A549 (cell line): ENCODE data around the gene PRSS57. TPM values are rescaled to one million over a fixed set of nuclear protein-coding genes. Genes with fewer than 3 reads are reported as not detected.

Source experiments
- ATAC-seq, 2 experiments: fragments of 200-7000 bp in 1 of 2; fragments of >200 bp in 1 of 2; cut with Nextera tagmentation in 1 of 2; cut with Tn5 transposase in 1 of 2; 3 replicates each; pipeline versions ENCODE4 v1.8.0 to v1.9.1; 2018 to 2020; ENCODE audit warnings: mild to moderate bottlenecking in 1 of 2, moderate library complexity in 1 of 2
- CTCF ChIA-PET: fragments of 300-600 bp; sonication (Branson Sonifier 250); formaldehyde crosslinking; extraction: SDS; loops from one replicate; lab custom pipeline; 2021; ENCODE audit warnings: antibody characterized with exemption, inconsistent platforms; lab: Yijun Ruan, JAX
- POLR2A ChIA-PET: fragments of 350-600 bp; formaldehyde crosslinking; extraction: SDS; loops from one replicate; lab custom pipeline; 2021; ENCODE audit warnings: antibody characterized with exemption, inconsistent platforms; lab: Yijun Ruan, JAX
- DNase-seq, 2 experiments: peaks; one replicate each; pipeline versions ENCODE4 v3.0.0 to v3.0.0-alpha.2; 2011 to 2016; ENCODE audit warnings: low read depth in 1 of 2, low spot score in 1 of 2
- FAIRE-seq: peaks from 2 replicates; lab custom pipeline; 2011; peaks lifted over from hg19 to GRCh38; lab: Jason Lieb, UNC
- H3K27ac ChIP-seq, 2 experiments: fragments of >200 bp; sonication (Bioruptor Twin); formaldehyde crosslinking; 3 replicates each; pipeline ENCODE4 v1.5.1; 2016 to 2017
- H3K4me1 ChIP-seq: fragments of >200 bp; sonication (Bioruptor Twin); formaldehyde crosslinking; 3 replicates; pipeline ENCODE4 v1.6.1; 2016
- H3K4me2 ChIP-seq: fragments of >200 bp; sonication (Bioruptor Twin); formaldehyde crosslinking; 3 replicates; pipeline ENCODE4 v1.6.1; 2016
- H3K4me3 ChIP-seq: fragments of >200 bp; sonication (Bioruptor Twin); formaldehyde crosslinking; 3 replicates; pipeline ENCODE4 v1.5.1; 2016
- H3K9me3 ChIP-seq: fragments of >200 bp; sonication (Bioruptor Twin); formaldehyde crosslinking; 3 replicates; pipeline ENCODE4 v1.6.1; 2016
- CBX2 ChIP-seq: fragments of 200-600 bp; sonication (generic); IDR thresholded peaks from 2 replicates; pipeline ENCODE4 v1.6.1; 2016; ENCODE audit warnings: low read depth, mild to moderate bottlenecking, borderline replicate concordance
- CBX8 ChIP-seq: fragments of 200-600 bp; sonication (generic); IDR thresholded peaks from 2 replicates; pipeline ENCODE4 v1.6.1; 2016
- CEBPB ChIP-seq, 2 experiments: fragments of >200 bp in 1 of 2; sonication (Bioruptor Twin) in 1 of 2; formaldehyde crosslinking in 1 of 2; IDR thresholded peaks; 2 replicates each; pipeline ENCODE4 v1.6.1; 2012 to 2016
- EP300 ChIP-seq, 2 experiments: fragments of >200 bp; sonication (Bioruptor Twin); formaldehyde crosslinking; IDR thresholded peaks; 2 replicates in 1 of 2; 3 replicates in 1 of 2; pipeline ENCODE4 v1.6.1; 2016 to 2017
- GATA3 ChIP-seq: IDR thresholded peaks from 2 replicates; pipeline ENCODE4 v1.6.1; 2012; ENCODE audit warnings: borderline replicate concordance
- KDM5A ChIP-seq: fragments of 200-600 bp; sonication (generic); IDR thresholded peaks from 2 replicates; pipeline ENCODE4 v1.6.1; 2016; ENCODE audit warnings: antibody characterized with exemption, mild to moderate bottlenecking
- MAFK ChIP-seq: fragments of 450-650 bp; IDR thresholded peaks from 2 replicates; pipeline ENCODE4 v1.6.1; 2014; ENCODE audit not compliant: partially characterized antibody
- MYC ChIP-seq: IDR thresholded peaks from 2 replicates; pipeline ENCODE4 v1.6.1; 2012; ENCODE audit warnings: mild to moderate bottlenecking, inconsistent platforms, low read length, improper control_type of control experiment, borderline replicate concordance
- NFE2L2 ChIP-seq: fragments of 150-350 bp; conservative IDR thresholded peaks from 2 replicates; pipeline ENCODE4 v1.6.1; 2014; ENCODE audit warnings: low read length
- NPAS2 ChIP-seq: fragments of 250-450 bp; sonication (Bioruptor Pico); IDR thresholded peaks from 2 replicates; pipeline ENCODE4 v1.8.0; 2022; ENCODE audit warnings: mild to moderate bottlenecking, moderate library complexity, borderline replicate concordance
- RCOR1 ChIP-seq: fragments of 150-350 bp; IDR thresholded peaks from 2 replicates; pipeline ENCODE4 v1.6.1; 2014; ENCODE audit warnings: antibody characterized with exemption, low read length, low read depth
- TFCP2L1 ChIP-seq: fragments of 250-450 bp; sonication (Bioruptor Pico); IDR thresholded peaks from 2 replicates; pipeline ENCODE4 v1.5.0; 2021; ENCODE audit warnings: mild to moderate bottlenecking
- ZFP36 ChIP-seq: fragments of 450-650 bp; IDR thresholded peaks from 2 replicates; pipeline ENCODE4 v1.6.1; 2014; ENCODE audit warnings: borderline replicate concordance; ENCODE audit not compliant: partially characterized antibody
- WGBS: methylation state at CpG from one replicate; pipeline ENCODE4 v1.1.6; 2017; ENCODE audit errors: missing lambda C conversion rate; 5-methylcytosine and 5-hydroxymethylcytosine counted together
- polyA plus RNA-seq, 4 experiments: library from polyadenylated mRNA; depleted of rRNA in 3 of 4; stranded (reverse); fragments of >200 nt; fragmentation: RNase III in 1 of 4; extraction: RNeasy Plus Mini Kit Qiagen cat#74134 plus additional on column Dnase treatment in 1 of 4; gene quantifications; 2 replicates in 3 of 4; 3 replicates in 1 of 4; pipeline ENCODE4 v1.2.3, GENCODE V29; 2011 to 2017
- TF ChIP-seq, protein P1 (sequence below): fragments of 200-600 bp; sonication (generic); IDR thresholded peaks from 2 replicates; pipeline ENCODE4 v1.6.1; 2016; ENCODE audit warnings: antibody characterized with exemption, mild to moderate bottlenecking, moderate library complexity
- TF ChIP-seq, protein P2 (sequence below): IDR thresholded peaks from 2 replicates; pipeline ENCODE4 v1.6.1; 2012
- TF ChIP-seq, protein P3 (sequence below): fragments of >200 bp; sonication (Bioruptor Twin); formaldehyde crosslinking; IDR thresholded peaks from 3 replicates; pipeline ENCODE4 v1.5.1; 2016
- TF ChIP-seq, protein P4 (sequence below): fragments of 250-450 bp; sonication (Bioruptor Pico); IDR thresholded peaks from 2 replicates; pipeline ENCODE4 v1.5.0; 2020; ENCODE audit warnings: low read depth, mild to moderate bottlenecking, moderate library complexity

Gene PRSS57
- polyA plus RNA-seq, 2 of the 4 experiments (the other 2 are of a cell fraction) = 0.10 TPM; not detected in 1

DNA sequence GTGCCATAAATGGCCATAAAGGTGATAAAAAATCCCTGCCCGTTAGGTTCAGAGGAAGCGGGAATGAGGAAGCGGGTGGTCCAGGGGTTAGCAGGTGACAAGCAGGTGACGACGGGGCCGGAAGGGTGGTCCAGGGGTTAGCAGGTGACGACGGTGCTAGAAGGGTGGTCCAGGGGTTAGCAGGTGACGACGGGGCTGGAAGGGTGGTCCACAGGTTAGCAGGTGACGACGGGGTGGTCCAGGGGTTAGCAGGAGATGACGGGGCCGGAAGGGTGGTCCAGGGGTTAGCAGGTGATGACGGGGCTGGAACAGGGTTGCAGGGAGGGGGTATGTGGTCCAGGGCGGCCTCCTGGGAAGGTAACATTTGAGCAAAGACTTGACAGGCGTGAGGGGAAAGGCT lies 6.3 kb downstream of the PRSS57 start (continued):
- TF ChIP-seq, protein P1, sequence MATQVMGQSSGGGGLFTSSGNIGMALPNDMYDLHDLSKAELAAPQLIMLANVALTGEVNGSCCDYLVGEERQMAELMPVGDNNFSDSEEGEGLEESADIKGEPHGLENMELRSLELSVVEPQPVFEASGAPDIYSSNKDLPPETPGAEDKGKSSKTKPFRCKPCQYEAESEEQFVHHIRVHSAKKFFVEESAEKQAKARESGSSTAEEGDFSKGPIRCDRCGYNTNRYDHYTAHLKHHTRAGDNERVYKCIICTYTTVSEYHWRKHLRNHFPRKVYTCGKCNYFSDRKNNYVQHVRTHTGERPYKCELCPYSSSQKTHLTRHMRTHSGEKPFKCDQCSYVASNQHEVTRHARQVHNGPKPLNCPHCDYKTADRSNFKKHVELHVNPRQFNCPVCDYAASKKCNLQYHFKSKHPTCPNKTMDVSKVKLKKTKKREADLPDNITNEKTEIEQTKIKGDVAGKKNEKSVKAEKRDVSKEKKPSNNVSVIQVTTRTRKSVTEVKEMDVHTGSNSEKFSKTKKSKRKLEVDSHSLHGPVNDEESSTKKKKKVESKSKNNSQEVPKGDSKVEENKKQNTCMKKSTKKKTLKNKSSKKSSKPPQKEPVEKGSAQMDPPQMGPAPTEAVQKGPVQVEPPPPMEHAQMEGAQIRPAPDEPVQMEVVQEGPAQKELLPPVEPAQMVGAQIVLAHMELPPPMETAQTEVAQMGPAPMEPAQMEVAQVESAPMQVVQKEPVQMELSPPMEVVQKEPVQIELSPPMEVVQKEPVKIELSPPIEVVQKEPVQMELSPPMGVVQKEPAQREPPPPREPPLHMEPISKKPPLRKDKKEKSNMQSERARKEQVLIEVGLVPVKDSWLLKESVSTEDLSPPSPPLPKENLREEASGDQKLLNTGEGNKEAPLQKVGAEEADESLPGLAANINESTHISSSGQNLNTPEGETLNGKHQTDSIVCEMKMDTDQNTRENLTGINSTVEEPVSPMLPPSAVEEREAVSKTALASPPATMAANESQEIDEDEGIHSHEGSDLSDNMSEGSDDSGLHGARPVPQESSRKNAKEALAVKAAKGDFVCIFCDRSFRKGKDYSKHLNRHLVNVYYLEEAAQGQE = no peak
- TF ChIP-seq CBX8 = no peak

DNA sequence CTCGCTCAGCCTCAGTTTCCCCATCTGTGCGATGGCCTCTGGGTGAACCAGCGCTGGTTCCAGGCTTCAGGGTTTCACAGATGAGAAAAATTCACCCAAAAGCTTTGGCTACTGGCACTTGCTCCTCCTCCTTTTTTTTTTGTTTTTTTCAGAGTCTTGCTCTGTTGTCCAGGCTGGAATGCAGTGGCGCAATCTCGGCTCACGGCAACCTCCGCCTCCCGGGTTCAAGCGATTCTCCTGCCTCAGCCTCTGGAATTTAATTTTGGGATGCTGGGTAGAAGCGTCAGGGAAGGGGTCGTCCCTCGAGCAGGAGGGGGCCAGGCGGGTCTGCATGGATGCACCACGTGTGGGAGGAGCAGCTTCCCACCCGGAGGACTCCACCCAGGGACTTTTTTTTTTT lies 7.0 kb downstream of the PRSS57 start:
- ChIA-PET CTCF (interaction anchor here (0.7 to 3.0 kb wide), 3 partner anchors 46 to 104 kb away, joined by 3 to 17 read pairs (median 4); no protein-coding TSS in a partner anchor), POLR2A (interaction anchor here (0.6 kb wide), 2 partner anchors 40 to 64 kb away, joined by 3 read pairs; no protein-coding TSS in a partner anchor)
- Histone ChIP-seq H3K27ac (peak overlapping the region; percentile 27 to 72; a peak in 3 of 6 replicates), H3K9me3 (no peaks in the 10 kb centered on the region), H3K4me1 (peaks cover 10% of the 10 kb centered on the region; the same call in 2 of the 3 replicates), H3K4me3 (no peak overlapping the region), H3K4me2 (peak overlapping the region; percentile 59)
- ATAC-seq (peak in 1 of 2 experiments; percentile 13; a peak in 1 of 6 replicates), DNase-seq (no peak), FAIRE-seq (no peak)
- TF ChIP-seq, protein P2, sequence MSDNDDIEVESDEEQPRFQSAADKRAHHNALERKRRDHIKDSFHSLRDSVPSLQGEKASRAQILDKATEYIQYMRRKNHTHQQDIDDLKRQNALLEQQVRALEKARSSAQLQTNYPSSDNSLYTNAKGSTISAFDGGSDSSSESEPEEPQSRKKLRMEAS = 0 out of 2 replicates have a peak, but pooled peaks have one; percentile 19
- TF ChIP-seq RCOR1 = no peak
- TF ChIP-seq CEBPB (IDR thresholded peaks at IDR 0.05) = peak; percentile 51 to 81; a peak in 3 of 4 replicates
- 9% methylated on average over 12 of the region's 15 CpGs for WGBS

DNA sequence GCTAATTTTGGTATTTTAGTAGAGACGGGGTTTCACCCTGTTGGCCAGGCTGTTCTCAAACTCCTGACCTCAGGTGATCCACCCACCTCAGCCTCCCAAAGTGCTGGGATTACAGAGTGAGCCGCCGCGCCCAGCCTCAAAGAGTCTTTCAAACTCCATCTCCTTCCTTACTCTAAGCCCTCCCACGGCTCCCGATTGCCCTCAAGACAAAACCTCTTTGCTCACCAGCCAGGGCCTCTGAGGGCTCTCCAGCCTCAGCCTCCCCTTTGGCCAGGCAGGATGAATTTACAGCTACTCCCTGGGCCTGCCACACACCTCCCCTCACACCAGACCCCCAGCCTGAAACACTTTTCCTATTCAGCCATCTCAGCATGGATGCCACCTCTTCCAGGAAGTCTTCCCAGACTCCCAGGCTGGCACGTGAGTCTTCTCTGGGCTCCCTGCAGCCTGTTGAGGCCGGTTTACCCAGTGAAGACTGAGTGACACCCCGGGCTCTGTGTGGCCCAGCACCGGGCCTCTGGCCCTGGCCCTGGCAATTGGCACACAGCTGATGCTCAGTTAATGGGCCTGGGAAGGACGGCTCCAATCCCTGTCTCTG lies 7.6 kb downstream of the PRSS57 start:
- 92% methylated on average over 7 of the region's 11 CpGs for WGBS
- POLR2A ChIA-PET = interaction anchor here (0.6 kb wide), 1 partner anchor 40 kb away, joined by 3 read pairs; no protein-coding TSS in a partner anchor
- peaks cover 10% of the 10 kb centered on the region; the same call in 2 of the 3 replicates for H3K4me1 ChIP-seq

DNA sequence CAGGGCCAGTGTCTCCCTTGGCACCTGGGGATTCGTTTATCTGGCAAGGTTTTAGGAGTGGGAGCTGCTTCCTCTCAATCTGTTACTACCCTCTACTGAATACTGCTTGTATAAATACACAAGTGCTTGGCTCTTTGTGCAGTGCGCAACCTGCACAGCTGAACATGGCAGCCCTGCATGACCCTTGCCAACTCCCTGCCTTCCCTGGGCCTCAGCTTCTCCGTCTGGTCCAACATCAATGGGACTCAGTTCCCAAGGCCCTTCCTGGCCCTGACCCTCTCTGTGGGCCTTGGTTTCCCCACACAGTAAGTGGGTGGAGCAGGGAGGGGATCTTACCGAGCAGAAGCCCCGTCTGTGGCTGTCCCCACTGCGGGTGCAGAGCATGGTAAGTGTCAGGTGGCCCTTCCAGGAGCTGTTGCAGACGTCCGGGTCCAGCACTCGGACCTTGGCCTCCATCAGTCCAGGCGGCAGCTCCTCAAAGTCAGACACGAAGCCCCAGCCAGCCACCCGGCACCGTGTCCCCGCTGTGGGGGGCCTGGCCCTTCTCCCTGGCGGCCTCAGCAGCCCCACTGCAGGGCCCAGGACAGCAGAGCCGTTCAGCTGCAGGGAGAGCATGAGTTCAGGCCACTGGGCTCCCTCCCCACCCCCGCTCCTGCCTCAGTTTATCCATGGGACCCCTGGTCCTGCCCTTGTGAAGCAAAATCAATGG lies 8.5 kb downstream of the PRSS57 start:
- DNase-seq = no peak
- Histone ChIP-seq H3K4me2 (no peak overlapping the region), H3K4me3 (no peak overlapping the region), H3K4me1 (peaks cover 10% of the 10 kb centered on the region; the same call in 2 of the 3 replicates), H3K27ac (peak overlapping the region in 1 of 2 experiments; percentile 10; a peak in 1 of 6 replicates), H3K9me3 (no peaks in the 10 kb centered on the region)
- POLR2A ChIA-PET = interaction anchor here (1.3 kb wide), 1 partner anchor 17 kb away, joined by 5 read pairs; no protein-coding TSS in a partner anchor
- 64% methylated on average over 4 of the region's 17 CpGs for WGBS
- ATAC-seq = peak; percentile 4 to 27; a peak in 3 of 6 replicates
- no peak for FAIRE-seq
- CTCF ChIA-PET = interaction anchor here (1.0 to 3.0 kb wide), 5 partner anchors 12 to 103 kb away, joined by 3 to 17 read pairs (median 3); no protein-coding TSS in a partner anchor
- TF ChIP-seq MYC (no peak), EP300 (IDR thresholded peaks at IDR 0.05) (no peak), NPAS2 (CRISPR knock-in tag) (no peak), KDM5A (no peak), CBX2 (no peak), NFE2L2 (no peak)
- TF ChIP-seq, protein P3, sequence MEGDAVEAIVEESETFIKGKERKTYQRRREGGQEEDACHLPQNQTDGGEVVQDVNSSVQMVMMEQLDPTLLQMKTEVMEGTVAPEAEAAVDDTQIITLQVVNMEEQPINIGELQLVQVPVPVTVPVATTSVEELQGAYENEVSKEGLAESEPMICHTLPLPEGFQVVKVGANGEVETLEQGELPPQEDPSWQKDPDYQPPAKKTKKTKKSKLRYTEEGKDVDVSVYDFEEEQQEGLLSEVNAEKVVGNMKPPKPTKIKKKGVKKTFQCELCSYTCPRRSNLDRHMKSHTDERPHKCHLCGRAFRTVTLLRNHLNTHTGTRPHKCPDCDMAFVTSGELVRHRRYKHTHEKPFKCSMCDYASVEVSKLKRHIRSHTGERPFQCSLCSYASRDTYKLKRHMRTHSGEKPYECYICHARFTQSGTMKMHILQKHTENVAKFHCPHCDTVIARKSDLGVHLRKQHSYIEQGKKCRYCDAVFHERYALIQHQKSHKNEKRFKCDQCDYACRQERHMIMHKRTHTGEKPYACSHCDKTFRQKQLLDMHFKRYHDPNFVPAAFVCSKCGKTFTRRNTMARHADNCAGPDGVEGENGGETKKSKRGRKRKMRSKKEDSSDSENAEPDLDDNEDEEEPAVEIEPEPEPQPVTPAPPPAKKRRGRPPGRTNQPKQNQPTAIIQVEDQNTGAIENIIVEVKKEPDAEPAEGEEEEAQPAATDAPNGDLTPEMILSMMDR = no peak
- TF ChIP-seq, protein P1 = no peak

More for the DNA sequence above, 7.6 kb downstream of the PRSS57 start:
- no peaks in the 10 kb centered on the region for H3K9me3 ChIP-seq
- TF ChIP-seq GATA3 (no peak), ZFP36 (peak; percentile 94), MAFK (no peak), TFCP2L1 (no peak)
- TF ChIP-seq, protein P4, sequence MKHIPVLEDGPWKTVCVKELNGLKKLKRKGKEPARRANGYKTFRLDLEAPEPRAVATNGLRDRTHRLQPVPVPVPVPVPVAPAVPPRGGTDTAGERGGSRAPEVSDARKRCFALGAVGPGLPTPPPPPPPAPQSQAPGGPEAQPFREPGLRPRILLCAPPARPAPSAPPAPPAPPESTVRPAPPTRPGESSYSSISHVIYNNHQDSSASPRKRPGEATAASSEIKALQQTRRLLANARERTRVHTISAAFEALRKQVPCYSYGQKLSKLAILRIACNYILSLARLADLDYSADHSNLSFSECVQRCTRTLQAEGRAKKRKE (CRISPR knock-in tag) = no peak
- CTCF ChIA-PET = interaction anchor here (0.7 to 3.0 kb wide), 5 partner anchors 12 to 103 kb away, joined by 3 to 17 read pairs (median 3); no protein-coding TSS in a partner anchor
- H3K27ac ChIP-seq = peak overlapping the region in 1 of 2 experiments; percentile 72; a peak in 3 of 6 replicates
- ATAC-seq = peak in 1 of 2 experiments; percentile 5; a peak in 2 of 6 replicates
- no peak for DNase-seq
- no peak overlapping the region for H3K4me3 ChIP-seq
- peak overlapping the region; percentile 59 for H3K4me2 ChIP-seq
- FAIRE-seq = no peak
